ENCODE measurements around the gene R3HDM2. TPM values are rescaled to one million over a fixed set of nuclear protein-coding genes. Genes with fewer than 3 reads are reported as not detected.

R3HDM2 gene
- total RNA-seq, 1 donor from 2014 or later = 46.5 TPM

DNA sequence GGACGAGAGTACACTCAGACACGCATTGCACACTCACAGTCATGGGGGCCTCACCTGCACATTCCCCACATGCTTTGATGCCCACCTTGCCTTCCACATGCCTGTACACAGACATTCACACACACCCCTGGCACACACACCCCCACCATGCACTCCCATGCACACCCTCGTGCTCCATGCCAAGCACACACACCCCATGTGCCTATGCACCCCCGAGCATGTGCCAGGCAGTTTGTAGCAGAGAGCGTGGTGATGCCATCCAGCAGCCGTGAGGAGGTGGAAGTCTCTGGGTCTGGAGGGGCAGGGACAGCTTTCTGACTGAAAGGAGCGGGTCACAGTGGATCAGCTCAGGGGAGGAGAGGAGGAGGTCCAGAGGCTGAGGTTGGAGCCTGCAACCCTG, 224.9 kb downstream of the R3HDM2 start:
- H3K27ac Mint-ChIP-seq (ENCODE audit: unreplicated experiment) = peak overlapping the region; percentile 2
- H3K36me3 Mint-ChIP-seq (ENCODE audit: low read depth) = peaks cover 49% of the 10 kb centered on the region
- no peaks in the 10 kb centered on the region for H3K27me3 Mint-ChIP-seq (ENCODE audit: low read depth)
- TF ChIP-seq, protein P1, sequence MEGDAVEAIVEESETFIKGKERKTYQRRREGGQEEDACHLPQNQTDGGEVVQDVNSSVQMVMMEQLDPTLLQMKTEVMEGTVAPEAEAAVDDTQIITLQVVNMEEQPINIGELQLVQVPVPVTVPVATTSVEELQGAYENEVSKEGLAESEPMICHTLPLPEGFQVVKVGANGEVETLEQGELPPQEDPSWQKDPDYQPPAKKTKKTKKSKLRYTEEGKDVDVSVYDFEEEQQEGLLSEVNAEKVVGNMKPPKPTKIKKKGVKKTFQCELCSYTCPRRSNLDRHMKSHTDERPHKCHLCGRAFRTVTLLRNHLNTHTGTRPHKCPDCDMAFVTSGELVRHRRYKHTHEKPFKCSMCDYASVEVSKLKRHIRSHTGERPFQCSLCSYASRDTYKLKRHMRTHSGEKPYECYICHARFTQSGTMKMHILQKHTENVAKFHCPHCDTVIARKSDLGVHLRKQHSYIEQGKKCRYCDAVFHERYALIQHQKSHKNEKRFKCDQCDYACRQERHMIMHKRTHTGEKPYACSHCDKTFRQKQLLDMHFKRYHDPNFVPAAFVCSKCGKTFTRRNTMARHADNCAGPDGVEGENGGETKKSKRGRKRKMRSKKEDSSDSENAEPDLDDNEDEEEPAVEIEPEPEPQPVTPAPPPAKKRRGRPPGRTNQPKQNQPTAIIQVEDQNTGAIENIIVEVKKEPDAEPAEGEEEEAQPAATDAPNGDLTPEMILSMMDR (IDR thresholded peaks at IDR 0.05) = no peak
- peaks cover 3% of the 10 kb centered on the region for H3K4me1 Mint-ChIP-seq (ENCODE audit: low read depth)
- no peak overlapping the region for H3K4me3 Mint-ChIP-seq (ENCODE audit: unreplicated experiment)
- H3K9me3 Mint-ChIP-seq (ENCODE audit: low read depth) = no peaks in the 10 kb centered on the region
- DNase-seq (ENCODE audit: low spot score) = no peak

DNA sequence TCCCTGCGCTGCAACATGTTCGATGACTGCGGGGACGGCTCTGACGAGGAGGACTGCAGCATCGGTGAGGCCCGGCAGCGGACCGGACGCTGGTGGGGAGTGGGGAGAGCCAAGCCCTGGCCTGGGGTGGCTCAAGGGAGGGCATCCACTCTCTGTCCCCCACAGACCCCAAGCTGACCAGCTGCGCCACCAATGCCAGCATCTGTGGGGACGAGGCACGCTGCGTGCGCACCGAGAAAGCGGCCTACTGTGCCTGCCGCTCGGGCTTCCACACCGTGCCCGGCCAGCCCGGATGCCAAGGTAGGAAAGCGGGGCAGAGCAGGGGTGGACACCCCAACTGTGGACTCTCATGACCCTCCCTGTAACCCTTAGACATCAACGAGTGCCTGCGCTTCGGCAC, 225.7 kb downstream of the R3HDM2 start:
- no peaks in the 10 kb centered on the region for H3K9me3 Mint-ChIP-seq (ENCODE audit: low read depth)
- H3K4me3 Mint-ChIP-seq (ENCODE audit: unreplicated experiment) = no peak overlapping the region
- DNase-seq (ENCODE audit: low spot score) = no peak
- peaks cover 48% of the 10 kb centered on the region for H3K36me3 Mint-ChIP-seq (ENCODE audit: low read depth)
- H3K27ac Mint-ChIP-seq (ENCODE audit: unreplicated experiment) = no peak overlapping the region
- H3K27me3 Mint-ChIP-seq (ENCODE audit: low read depth) = no peaks in the 10 kb centered on the region
- peaks cover 2% of the 10 kb centered on the region for H3K4me1 Mint-ChIP-seq (ENCODE audit: low read depth)
- TF ChIP-seq, protein P1 (IDR thresholded peaks at IDR 0.05) = no peak

DNA sequence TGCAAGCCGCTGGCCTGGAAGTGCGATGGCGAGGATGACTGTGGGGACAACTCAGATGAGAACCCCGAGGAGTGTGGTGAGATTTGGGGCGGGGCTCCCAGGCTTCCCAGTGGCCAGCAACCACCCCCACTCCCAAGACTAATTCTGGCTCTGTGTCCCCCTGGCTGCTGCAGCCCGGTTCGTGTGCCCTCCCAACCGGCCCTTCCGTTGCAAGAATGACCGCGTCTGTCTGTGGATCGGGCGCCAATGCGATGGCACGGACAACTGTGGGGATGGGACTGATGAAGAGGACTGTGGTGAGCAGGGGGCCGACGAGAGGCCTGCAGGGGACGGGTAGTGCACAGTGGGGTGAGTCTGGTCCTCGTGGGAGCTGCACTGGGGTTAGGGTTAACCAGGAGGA, 226.4 kb downstream of the R3HDM2 start:
- H3K4me3 Mint-ChIP-seq (ENCODE audit: unreplicated experiment) = no peak overlapping the region

DNA sequence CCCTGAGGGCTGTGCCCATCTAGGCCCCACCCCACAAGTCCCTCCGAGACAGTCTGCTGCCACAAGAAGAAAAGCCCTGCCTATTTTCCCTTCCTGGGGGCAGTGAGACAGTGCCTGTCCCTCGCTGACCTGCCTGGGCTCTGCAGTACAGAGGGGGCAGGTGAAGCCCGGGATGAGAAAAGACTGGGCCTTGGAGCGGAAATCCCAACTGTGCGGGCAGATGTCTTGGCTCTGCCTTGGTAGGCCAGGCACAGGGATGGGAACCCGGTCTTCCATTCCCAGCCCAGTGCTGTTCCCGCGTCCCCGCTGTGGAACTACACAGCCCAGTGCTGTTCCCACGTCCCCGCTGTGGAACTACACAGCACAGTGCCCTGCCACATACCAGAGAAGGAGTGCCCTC, 227.1 kb downstream of the R3HDM2 start:
- TF ChIP-seq, protein P1 (IDR thresholded peaks at IDR 0.05) = no peak
- Mint-ChIP-seq H3K27me3 (ENCODE audit: low read depth) (no peaks in the 10 kb centered on the region), H3K4me3 (ENCODE audit: unreplicated experiment) (no peak overlapping the region), H3K9me3 (ENCODE audit: low read depth) (no peaks in the 10 kb centered on the region), H3K4me1 (ENCODE audit: low read depth) (no peaks in the 10 kb centered on the region), H3K27ac (ENCODE audit: unreplicated experiment) (no peak overlapping the region), H3K36me3 (ENCODE audit: low read depth) (peaks cover 52% of the 10 kb centered on the region)
- DNase-seq (ENCODE audit: low spot score) = no peak

More for the DNA sequence above, 226.4 kb downstream of the R3HDM2 start:
- Mint-ChIP-seq H3K36me3 (ENCODE audit: low read depth) (peaks cover 52% of the 10 kb centered on the region), H3K27ac (ENCODE audit: unreplicated experiment) (peak overlapping the region; percentile 8), H3K27me3 (ENCODE audit: low read depth) (no peaks in the 10 kb centered on the region), H3K9me3 (ENCODE audit: low read depth) (no peaks in the 10 kb centered on the region), H3K4me1 (ENCODE audit: low read depth) (no peaks in the 10 kb centered on the region)
- TF ChIP-seq, protein P1 (IDR thresholded peaks at IDR 0.05) = no peak
- DNase-seq (ENCODE audit: low spot score) = no peak

Other genes starting within 250 kb of the R3HDM2 start
- gene NXPH4, start 214.2 kb downstream of the R3HDM2 start, total RNA-seq = 75.4 to 85.4 TPM (median 82.8 TPM) in 3 replicates
- gene SHMT2, start 201.3 kb downstream of the R3HDM2 start, total RNA-seq = 112 to 292 TPM (median 291 TPM) in 3 replicates
- gene STAC3, start 179.9 kb downstream of the R3HDM2 start, total RNA-seq = 1.1 to 2.8 TPM (median 1.3 TPM) in 3 replicates
- gene INHBC, start 3.7 kb upstream of the R3HDM2 start, total RNA-seq = not detected in 3 replicates
- gene INHBE, start 24.3 kb upstream of the R3HDM2 start, total RNA-seq = 0.77 to 8.5 TPM (median 8.4 TPM) in 3 replicates
- gene GLI1, start 28.7 kb upstream of the R3HDM2 start, total RNA-seq = 6.2 to 8.3 TPM (median 6.8 TPM) in 3 replicates
- gene ARHGAP9, start 48.8 kb upstream of the R3HDM2 start, total RNA-seq = 2.9 to 3.1 TPM in 2 of 3 replicates, not detected in the other
- 176 to 350 TPM (median 331 TPM) in 3 replicates for gene MARS1, start 57.0 kb upstream of the R3HDM2 start, total RNA-seq
- 9.6 to 79.1 TPM (median 79.0 TPM) in 3 replicates for gene DDIT3, start 89.5 kb upstream of the R3HDM2 start, total RNA-seq
- 66.9 to 86.5 TPM (median 78.4 TPM) in 3 replicates for gene MBD6, start 91.8 kb upstream of the R3HDM2 start, total RNA-seq
- 104 to 117 TPM (median 112 TPM) in 3 replicates for gene DCTN2, start 116.1 kb upstream of the R3HDM2 start, total RNA-seq
- gene KIF5A, start 119.0 kb upstream of the R3HDM2 start, total RNA-seq = 2.6 to 5.1 TPM (median 3.5 TPM) in 3 replicates
- 27.9 to 33.1 TPM (median 30.5 TPM) in 3 replicates for gene PIP4K2C, start 160.1 kb upstream of the R3HDM2 start, total RNA-seq
- 29.8 to 30.3 TPM (median 30.1 TPM) in 3 replicates for gene DTX3, start 173.8 kb upstream of the R3HDM2 start, total RNA-seq
- gene ARHGEF25, start 180.4 kb upstream of the R3HDM2 start, total RNA-seq = 29.0 to 30.6 TPM (median 29.5 TPM) in 3 replicates
- gene B4GALNT1, start 202.2 kb upstream of the R3HDM2 start, total RNA-seq = 20.8 to 21.8 TPM (median 21.4 TPM) in 3 replicates

Data from chondrocyte (in vitro differentiated cells).